SW 1271 (cell line): ENCODE measurements around the gene TAAR1.
"Not testable (repeated sequence)": the region's sequence is repeated elsewhere in the genome, so short reads cannot be mapped to it uniquely, and the experiment has no call there.

Source experiments
- DNase-seq, 2 experiments: peaks; one replicate each; lab custom pipeline; 2025; lab: John Stamatoyannopoulos, UW

Gene TAAR1

GRCh38 chr6:132659082-132659481 lies at the start of gene TAAR1:
Gene TAAR1, minus strand, starts transcription at chr6:132659182. Its CDS starts 13,179 bp downstream, at chr6:132646003.
- no peak for DNase-seq

GRCh38 chr6:132708771-132709170 lies 49.8 kb upstream of the TAAR1 start:
- no peak for DNase-seq

GRCh38 chr6:132708002-132708401 lies 49.0 kb upstream of the TAAR1 start:
- no peak for DNase-seq

- not testable (repeated sequence) for DNase-seq
Measured at GRCh38 chr6:132706756-132707155, 47.8 kb upstream of the TAAR1 start.

GRCh38 chr6:132703936-132704335 lies 45.0 kb upstream of the TAAR1 start:
- no peak for DNase-seq

- DNase-seq: no peak
Measured at GRCh38 chr6:132698608-132699007, 39.6 kb upstream of the TAAR1 start.

GRCh38 chr6:132695773-132696172 lies 36.8 kb upstream of the TAAR1 start:
- no peak for DNase-seq

GRCh38 chr6:132693478-132693877 lies 34.5 kb upstream of the TAAR1 start:
- DNase-seq: no peak

- no peak for DNase-seq
Measured at GRCh38 chr6:132690678-132691077, 31.7 kb upstream of the TAAR1 start.

- DNase-seq: peak in 1 of 2 experiments; percentile 36
Measured at GRCh38 chr6:132687306-132687705, 28.3 kb upstream of the TAAR1 start.

GRCh38 chr6:132686531-132686930 lies 27.5 kb upstream of the TAAR1 start:
- DNase-seq: no peak

GRCh38 chr6:132685009-132685408 lies 26.0 kb upstream of the TAAR1 start:
- DNase-seq: no peak

GRCh38 chr6:132684272-132684671 lies 25.3 kb upstream of the TAAR1 start:
- DNase-seq: no peak

- DNase-seq: no peak
Measured at GRCh38 chr6:132683543-132683942, 24.6 kb upstream of the TAAR1 start.

GRCh38 chr6:132679094-132679493 lies 20.1 kb upstream of the TAAR1 start:
- not testable (repeated sequence) for DNase-seq

- DNase-seq: no peak
Measured at GRCh38 chr6:132675749-132676148, 16.8 kb upstream of the TAAR1 start.

GRCh38 chr6:132675002-132675401 lies 16.0 kb upstream of the TAAR1 start:
- DNase-seq: no peak

- DNase-seq: no peak
Measured at GRCh38 chr6:132673376-132674094, 14.6 kb upstream of the TAAR1 start.

GRCh38 chr6:132671295-132671694 lies 12.3 kb upstream of the TAAR1 start:
- DNase-seq: no peak

- DNase-seq: peak in 1 of 2 experiments; percentile 63
Measured at GRCh38 chr6:132669690-132670291, 10.8 kb upstream of the TAAR1 start.

GRCh38 chr6:132666118-132666517 lies 7.1 kb upstream of the TAAR1 start:
- no peak for DNase-seq

- DNase-seq: no peak
Measured at GRCh38 chr6:132664309-132665034, 5.5 kb upstream of the TAAR1 start.

- DNase-seq: no peak
Measured at GRCh38 chr6:132663661-132664060, 4.7 kb upstream of the TAAR1 start.
